C4-2B (cell line): Measurements from ENCODE around the gene ESYT1.

ENCODE experiments used
- H3K27ac ChIP-seq: fragments of 450-650 bp; 2 replicates; pipeline ENCODE4 v1.5.1; 2017
- CTCF ChIP-seq: fragments of 450-650 bp; conservative IDR thresholded peaks from 2 replicates; pipeline ENCODE4 v1.5.1; 2017; ENCODE audit warnings: mild to moderate bottlenecking
- ZFX ChIP-seq: fragments of 450-650 bp; IDR thresholded peaks from 2 replicates; pipeline ENCODE4 v1.6.1; 2017

ESYT1 gene

GRCh38 chr12:56158926-56159461 lies 30.9 kb downstream of the ESYT1 start:
- peak overlapping the region; percentile 92 for H3K27ac ChIP-seq
- TF ChIP-seq ZFX, result no peak
- TF ChIP-seq CTCF, result no peak

GRCh38 chr12:56159482-56160192 lies 31.6 kb downstream of the ESYT1 start:
- TF ChIP-seq ZFX, result no peak
- no peak for TF ChIP-seq CTCF
- peak overlapping the region; percentile 92 for H3K27ac ChIP-seq

- no peak for TF ChIP-seq CTCF
- TF ChIP-seq ZFX, result no peak
- no peak overlapping the region for H3K27ac ChIP-seq
Measured at GRCh38 chr12:56160193-56160763, 32.2 kb downstream of the ESYT1 start.

GRCh38 chr12:56160894-56161689 lies 33.0 kb downstream of the ESYT1 start:
- TF ChIP-seq CTCF (no peak), ZFX (no peak)
- no peak overlapping the region for H3K27ac ChIP-seq

GRCh38 chr12:56161690-56162351 lies 33.8 kb downstream of the ESYT1 start:
- H3K27ac ChIP-seq, result no peak overlapping the region
- TF ChIP-seq CTCF (no peak), ZFX (no peak)

- TF ChIP-seq ZFX (no peak), CTCF (no peak)
- no peak overlapping the region for H3K27ac ChIP-seq
Measured at GRCh38 chr12:56162468-56163290, 34.6 kb downstream of the ESYT1 start.
